Measurements from ENCODE around the gene IRS1.

GRCh38 chr2:226795281-226796011 is 4.2 kb downstream of the IRS1 start:
- TF ChIP-seq CTCF (IDR thresholded peaks at IDR 0.05) (no peak), PBX3 (IDR thresholded peaks at IDR 0.05) (no peak), SIN3A (IDR thresholded peaks at IDR 0.05; ENCODE audit: borderline replicate concordance, low read depth, low read length) (no peak), GABPA (IDR thresholded peaks at IDR 0.05; ENCODE audit: low read depth) (no peak), EP300 (IDR thresholded peaks at IDR 0.05; ENCODE audit: borderline replicate concordance in 1 of 2, low read depth in 1 of 2, low read length in 1 of 2) (no peak), NRF1 (IDR thresholded peaks at IDR 0.05; ENCODE audit: low read depth, low read length) (no peak), EZH2phosphoT487 (IDR thresholded peaks at IDR 0.05; ENCODE audit: borderline replicate concordance, low read depth) (no peak), RCOR1 (IDR thresholded peaks at IDR 0.05; ENCODE audit: low read length) (no peak)
- TF ChIP-seq, protein P1, sequence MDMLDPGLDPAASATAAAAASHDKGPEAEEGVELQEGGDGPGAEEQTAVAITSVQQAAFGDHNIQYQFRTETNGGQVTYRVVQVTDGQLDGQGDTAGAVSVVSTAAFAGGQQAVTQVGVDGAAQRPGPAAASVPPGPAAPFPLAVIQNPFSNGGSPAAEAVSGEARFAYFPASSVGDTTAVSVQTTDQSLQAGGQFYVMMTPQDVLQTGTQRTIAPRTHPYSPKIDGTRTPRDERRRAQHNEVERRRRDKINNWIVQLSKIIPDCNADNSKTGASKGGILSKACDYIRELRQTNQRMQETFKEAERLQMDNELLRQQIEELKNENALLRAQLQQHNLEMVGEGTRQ (IDR thresholded peaks at IDR 0.05; ENCODE audit: borderline replicate concordance, low read depth, low read length) = no peak
